HG03439 (cell line): ENCODE measurements around the gene FARP1.
"Not testable (repeated sequence)": the region's sequence is repeated elsewhere in the genome, so short reads cannot be mapped to it uniquely, and the experiment has no call there.

Experiments used
- ATAC-seq: cut with Tn5 transposase; IDR thresholded peaks from one replicate; pipeline ENCODE4 v1.9.1; 2021; ENCODE audit warnings: mild to moderate bottlenecking, moderate library complexity; ENCODE audit not compliant: unreplicated experiment

FARP1 gene

GRCh38 chr13:98390086-98390715, 247.3 kb downstream of the FARP1 start:
- no peak for ATAC-seq

- no peak for ATAC-seq
Measured at GRCh38 chr13:98393873-98394272, 251.0 kb downstream of the FARP1 start.

- no peak for ATAC-seq
Measured at GRCh38 chr13:98394820-98395510, 252.1 kb downstream of the FARP1 start.

- no peak for ATAC-seq
Measured at GRCh38 chr13:98396071-98396710, 253.3 kb downstream of the FARP1 start.

- no peak for ATAC-seq
Measured at GRCh38 chr13:98397221-98397620, 254.3 kb downstream of the FARP1 start.

- ATAC-seq: no peak
Measured at GRCh38 chr13:98397861-98398260, 255.0 kb downstream of the FARP1 start.

- no peak for ATAC-seq
Measured at GRCh38 chr13:98398581-98398980, 255.7 kb downstream of the FARP1 start.

GRCh38 chr13:98399756-98400155, 256.9 kb downstream of the FARP1 start:
- no peak for ATAC-seq

GRCh38 chr13:98401934-98402333, 259.0 kb downstream of the FARP1 start:
- no peak for ATAC-seq

- ATAC-seq: no peak
Measured at GRCh38 chr13:98403076-98403475, 260.2 kb downstream of the FARP1 start.

GRCh38 chr13:98405107-98405571, 262.2 kb downstream of the FARP1 start:
- no peak for ATAC-seq

GRCh38 chr13:98405690-98406344, 262.9 kb downstream of the FARP1 start:
- no peak for ATAC-seq

- ATAC-seq: no peak
Measured at GRCh38 chr13:98406427-98406826, 263.5 kb downstream of the FARP1 start.

GRCh38 chr13:98406971-98407370, 264.1 kb downstream of the FARP1 start:
- ATAC-seq: no peak

- ATAC-seq: no peak
Measured at GRCh38 chr13:98407575-98407974, 264.7 kb downstream of the FARP1 start.

- no peak for ATAC-seq
Measured at GRCh38 chr13:98409281-98409680, 266.4 kb downstream of the FARP1 start.

GRCh38 chr13:98410612-98411011, 267.7 kb downstream of the FARP1 start:
- ATAC-seq: no peak

GRCh38 chr13:98411013-98411412, 268.1 kb downstream of the FARP1 start:
- no peak for ATAC-seq

- no peak for ATAC-seq
Measured at GRCh38 chr13:98411617-98412265, 268.8 kb downstream of the FARP1 start.

GRCh38 chr13:98413278-98413677, 270.4 kb downstream of the FARP1 start:
- ATAC-seq: not testable (repeated sequence)

- no peak for ATAC-seq
Measured at GRCh38 chr13:98413796-98414195, 270.9 kb downstream of the FARP1 start.
